ENCODE data around the gene ADCY10.

GRCh38 chr1:167821356-167821685, 92.6 kb downstream of the ADCY10 start:
- TF ChIP-seq FOS (IDR thresholded peaks at IDR 0.05; ENCODE audit: low read depth, low read length), result no peak
- TF ChIP-seq CTCF (conservative IDR thresholded peaks at IDR 0.05; ENCODE audit: low read depth, low read length), result no peak
- TF ChIP-seq POLR2A (IDR thresholded peaks at IDR 0.05; ENCODE audit: low read depth, low read length), result no peak
- TF ChIP-seq USF2 (IDR thresholded peaks at IDR 0.05; ENCODE audit: low read depth, low read length), result no peak
- TF ChIP-seq RAD21 (IDR thresholded peaks at IDR 0.05; ENCODE audit: low read length), result no peak
- no peak for TF ChIP-seq MXI1 (IDR thresholded peaks at IDR 0.05; ENCODE audit: borderline replicate concordance, low read depth, low read length)
- TF ChIP-seq RFX5 (IDR thresholded peaks at IDR 0.05; ENCODE audit: low read depth, low read length), result no peak

Measured in IMR-90 (cell line).